Panc1 (cell line): ENCODE measurements around the gene MGAT5.

Source experiments
- CTCF ChIP-seq: fragments of 450-650 bp; IDR thresholded peaks from 2 replicates; pipeline ENCODE4 v1.5.1; 2017; ENCODE audit warnings: mild to moderate bottlenecking
- POLR2AphosphoS5 ChIP-seq: IDR thresholded peaks from 2 replicates; pipeline ENCODE4 v1.6.1; 2012; ENCODE audit warnings: mild to moderate bottlenecking, low read depth, low read length, moderate library complexity

DNA sequence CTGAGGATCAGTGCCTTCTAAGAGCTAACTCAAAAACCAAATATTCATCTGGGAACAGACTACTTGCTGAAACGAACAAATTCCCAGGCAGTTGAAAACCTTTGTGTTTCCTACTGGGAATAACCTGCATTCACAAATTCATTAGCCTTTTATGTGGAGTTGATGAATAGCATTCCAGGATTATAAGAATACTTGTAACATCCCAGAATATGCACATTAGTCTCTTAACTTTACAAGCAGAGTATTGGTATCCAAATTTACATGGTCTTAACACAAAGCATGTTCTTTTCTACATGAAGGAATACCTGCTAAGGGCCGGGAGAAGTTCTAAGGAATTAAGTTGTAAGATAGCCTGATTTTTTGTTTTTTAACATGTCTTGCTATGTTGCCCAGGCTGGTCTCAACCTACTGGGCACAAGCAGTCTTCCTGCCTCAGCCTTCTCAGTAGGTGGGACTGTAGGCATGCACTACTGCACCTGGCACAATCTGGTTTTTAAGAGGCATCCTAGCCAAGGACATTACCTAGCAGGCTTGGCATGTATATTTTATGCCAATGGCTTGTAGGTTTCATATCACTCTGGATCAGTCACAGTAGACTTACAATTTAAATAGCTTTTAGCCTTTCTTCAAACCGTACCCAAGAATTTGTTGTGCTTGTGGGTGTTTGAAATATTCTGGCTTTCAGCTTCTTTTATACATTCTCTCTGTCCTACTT, 50.7 kb downstream of the MGAT5 start:
- TF ChIP-seq CTCF (no peak), POLR2AphosphoS5 (no peak)
